Mammary microvascular endothelial cell (primary cell): ENCODE results near the gene MAMDC4. TPM values are rescaled to one million over a fixed set of nuclear protein-coding genes. Genes with fewer than 3 reads are reported as not detected.

Experiments
- total RNA-seq: library from RNA; depleted of rRNA; stranded (reverse); fragments of >200 nt; gene quantifications from 2 replicates; pipeline ENCODE4 v1.2.3, GENCODE V29; 2015

The MAMDC4 gene
- 1.6 and 1.9 TPM in 2 replicates for total RNA-seq

GRCh38 chr9:136851941-136852663 is at the start of gene MAMDC4:
TSS of gene MAMDC4 (plus strand) at chr9:136852346. CDS start at chr9:136852417, 71 bp downstream.

GRCh38 chr9:136807281-136808074 is 44.7 kb upstream of the MAMDC4 start, which contains the start of gene RABL6:
TSS of gene RABL6 (plus strand) at chr9:136807948. CDS start at chr9:136808197, 249 bp downstream.

GRCh38 chr9:136842380-136842948 is 9.7 kb upstream of the MAMDC4 start, which contains the start of gene AJM1:
TSS of gene AJM1 (plus strand) at chr9:136842478. CDS start at chr9:136844415, 1,937 bp downstream.

DNA sequence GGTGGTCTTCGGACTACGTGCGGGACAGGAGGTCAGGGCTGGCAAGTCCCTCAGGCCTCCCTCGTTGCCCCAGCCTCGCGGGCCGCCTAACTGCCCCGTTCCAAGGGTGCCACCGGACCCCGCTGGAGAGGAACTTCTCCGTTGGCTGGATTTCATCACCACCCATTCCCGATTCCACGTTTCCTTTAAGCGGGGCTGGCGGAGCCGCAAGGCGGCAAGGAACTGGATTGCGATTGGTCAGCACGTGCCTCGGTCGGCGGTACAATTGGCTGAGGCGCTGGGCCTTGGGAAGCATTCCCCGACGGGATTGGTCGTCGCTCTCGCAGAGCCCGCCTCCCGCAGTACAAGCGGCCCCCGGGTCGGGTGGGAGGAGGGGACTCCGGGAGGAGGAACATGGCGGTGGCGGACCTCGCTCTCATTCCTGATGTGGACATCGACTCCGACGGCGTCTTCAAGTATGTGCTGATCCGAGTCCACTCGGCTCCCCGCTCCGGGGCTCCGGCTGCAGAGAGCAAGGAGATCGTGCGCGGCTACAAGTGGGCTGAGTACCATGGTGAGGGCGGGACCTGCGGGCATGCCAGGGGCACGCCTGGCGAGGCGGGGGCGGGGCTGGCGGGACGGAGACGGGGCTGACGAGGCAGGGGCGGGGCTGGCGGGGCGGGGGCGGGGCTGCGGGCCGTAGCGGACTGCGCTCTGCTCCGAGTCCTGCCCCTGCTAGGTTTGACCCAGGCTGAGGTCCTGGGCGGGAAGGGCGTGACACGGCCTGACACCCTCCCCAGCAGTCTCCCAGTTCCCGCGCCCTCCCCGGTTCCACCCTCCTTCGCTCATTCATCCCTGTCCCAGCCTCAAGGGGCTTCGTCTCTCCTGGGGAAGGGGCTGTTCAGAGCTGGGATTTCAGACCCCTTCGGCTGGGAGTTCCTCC is 2.8 kb upstream of the MAMDC4 start, which contains the start of gene PHPT1:
PHPT1 (plus strand) TSS at position 372 of the 922 bp plus-strand sequence; CDS start at position 394, 22 bp downstream.

DNA sequence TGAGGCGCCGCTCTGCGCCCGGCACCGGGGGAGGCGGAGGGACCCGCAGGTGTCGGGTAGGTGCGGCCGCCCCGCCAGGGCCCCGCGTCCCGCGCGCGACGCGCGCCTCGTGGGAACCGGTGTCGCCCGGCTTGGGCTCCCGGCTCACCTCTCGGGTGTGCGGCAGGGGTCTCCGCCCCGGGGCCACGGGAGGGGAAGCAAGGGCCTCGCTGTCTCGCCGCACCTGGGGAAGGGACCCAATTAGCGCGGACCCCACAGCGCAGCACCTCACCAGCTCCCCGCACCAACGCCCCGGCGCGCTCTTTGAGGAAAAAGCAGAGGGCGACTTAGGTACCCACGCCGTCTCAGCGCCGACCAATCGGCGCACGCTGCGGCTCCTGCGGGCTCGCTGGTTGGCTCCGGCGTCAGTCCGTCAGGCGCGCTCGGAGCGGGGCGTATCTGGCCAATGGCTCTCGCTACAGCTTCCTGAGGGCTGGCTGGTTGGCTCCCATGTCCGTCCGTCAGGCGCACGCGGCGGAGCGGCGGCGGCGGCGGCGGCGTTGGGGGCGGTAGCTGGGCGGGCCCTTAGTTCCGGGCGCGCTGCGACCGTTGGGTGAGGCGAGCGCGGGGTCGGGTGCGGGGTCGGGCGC is 33.9 kb downstream of the MAMDC4 start, which contains the start of gene TRAF2:
TRAF2 (plus strand) TSS at position 567 of the 629 bp plus-strand sequence. CDS start 12,225 bp downstream, outside the sequence.

Other genes starting within 250 kb of the MAMDC4 start
- gene EGFL7, start 189.4 kb upstream of the MAMDC4 start, total RNA-seq = 902 and 1,153 TPM in 2 replicates
- 37.3 and 38.2 TPM in 2 replicates for gene AGPAT2, start 164.9 kb upstream of the MAMDC4 start, total RNA-seq
- 151 and 161 TPM in 2 replicates for gene DIPK1B, start 139.8 kb upstream of the MAMDC4 start, total RNA-seq
- gene LCN10, start 109.4 kb upstream of the MAMDC4 start, total RNA-seq = 0.44 TPM in 1 of 2 replicates, not detected in the other
- 0.34 TPM in 1 of 2 replicates, not detected in the other for gene LCN6, start 103.8 kb upstream of the MAMDC4 start, total RNA-seq
- gene LCN8, start 94.1 kb upstream of the MAMDC4 start, total RNA-seq = not detected in 2 replicates
- gene LCN15, start 87.8 kb upstream of the MAMDC4 start, total RNA-seq = 1.6 TPM in 1 of 2 replicates, not detected in the other
- gene TMEM141, start 61.0 kb upstream of the MAMDC4 start, total RNA-seq = 113 and 125 TPM in 2 replicates
- gene CCDC183, start 56.0 kb upstream of the MAMDC4 start, total RNA-seq = not detected in 2 replicates
- gene RABL6, start 44.4 kb upstream of the MAMDC4 start, total RNA-seq = 110 and 124 TPM in 2 replicates
- gene AJM1, start 9.9 kb upstream of the MAMDC4 start, total RNA-seq = 0.93 and 1.5 TPM in 2 replicates
- gene PHPT1, start 2.9 kb upstream of the MAMDC4 start, total RNA-seq = 173 and 189 TPM in 2 replicates
- gene EDF1, start 14.0 kb downstream of the MAMDC4 start, total RNA-seq = 413 and 485 TPM in 2 replicates
- gene TRAF2, start 34.2 kb downstream of the MAMDC4 start, total RNA-seq = 17.3 and 18.3 TPM in 2 replicates
- gene FBXW5, start 92.4 kb downstream of the MAMDC4 start, total RNA-seq = 202 and 226 TPM in 2 replicates
- gene C8G, start 92.9 kb downstream of the MAMDC4 start, total RNA-seq = 0.20 and 0.84 TPM in 2 replicates
- gene LCN12, start 99.9 kb downstream of the MAMDC4 start, total RNA-seq = not detected in 2 replicates
- gene PTGDS, start 125.2 kb downstream of the MAMDC4 start, total RNA-seq = not detected in 2 replicates
- not detected in 2 replicates for gene LCNL1, start 130.6 kb downstream of the MAMDC4 start, total RNA-seq
- 53.2 and 65.9 TPM in 2 replicates for gene PAXX, start 140.1 kb downstream of the MAMDC4 start, total RNA-seq
- 0.40 TPM in 1 of 2 replicates, not detected in the other for gene CLIC3, start 144.2 kb downstream of the MAMDC4 start, total RNA-seq
- 6.9 and 7.3 TPM in 2 replicates for gene ABCA2, start 175.9 kb downstream of the MAMDC4 start, total RNA-seq
- not detected in 2 replicates for gene FUT7, start 179.7 kb downstream of the MAMDC4 start, total RNA-seq
- gene NPDC1, start 193.8 kb downstream of the MAMDC4 start, total RNA-seq = 67.3 and 71.1 TPM in 2 replicates
- gene ENTPD2, start 201.7 kb downstream of the MAMDC4 start, total RNA-seq = not detected in 2 replicates
- gene SAPCD2, start 218.2 kb downstream of the MAMDC4 start, total RNA-seq = 28.1 and 30.2 TPM in 2 replicates
- 21.9 and 23.0 TPM in 2 replicates for gene UAP1L1, start 225.2 kb downstream of the MAMDC4 start, total RNA-seq
- 69.4 and 75.7 TPM in 2 replicates for gene MAN1B1, start 234.6 kb downstream of the MAMDC4 start, total RNA-seq